Non-pigmented ciliary epithelial cell (primary cell): ENCODE data around the gene HEMK1.

ENCODE experiments used
- DNase-seq: peaks from one replicate; pipeline ENCODE4 v3.0.0-alpha.2; 2010; ENCODE audit warnings: low read depth

Gene HEMK1

DNA sequence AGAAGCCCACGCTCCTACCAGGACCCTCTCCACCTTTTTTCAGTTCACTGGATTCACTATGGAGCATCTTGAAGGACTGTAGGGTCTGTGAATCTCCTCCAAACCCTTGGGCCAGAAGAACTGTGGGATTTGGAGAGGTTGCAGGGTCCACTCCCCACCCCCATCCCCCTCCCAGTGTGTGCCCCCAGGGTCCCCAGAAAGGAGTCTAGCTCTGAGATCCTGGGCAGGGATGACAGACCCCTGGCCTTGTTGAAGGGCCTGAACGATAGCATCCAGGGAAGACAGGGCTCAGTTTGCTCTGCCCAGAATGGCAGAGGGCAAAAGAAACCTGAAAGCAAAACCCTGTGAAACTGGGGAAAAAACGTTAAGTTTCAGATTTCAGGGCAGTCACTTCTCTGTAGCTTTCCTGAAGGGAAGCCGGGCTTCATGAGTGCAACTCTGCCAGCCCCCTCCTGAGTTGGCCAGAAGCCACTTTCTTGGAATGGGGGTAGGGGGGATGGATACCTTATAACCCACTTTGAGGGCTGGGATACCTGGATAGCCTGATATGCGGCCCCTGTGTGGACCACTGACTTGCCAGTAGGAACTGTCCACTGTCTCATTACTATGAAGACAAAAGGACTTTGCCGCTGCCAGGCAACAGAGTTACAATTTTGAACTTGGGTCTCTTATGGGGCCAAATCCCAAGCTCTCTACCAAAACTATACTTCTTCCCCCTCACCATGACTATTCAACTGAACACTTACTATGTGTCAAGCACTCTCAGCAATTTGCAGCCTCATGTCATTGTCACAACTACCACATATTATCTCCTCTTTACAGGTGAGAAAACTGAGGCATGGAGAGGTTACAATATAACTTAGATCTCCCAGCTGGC, 43.9 kb downstream of the HEMK1 start:
- DNase-seq: no peak

DNA sequence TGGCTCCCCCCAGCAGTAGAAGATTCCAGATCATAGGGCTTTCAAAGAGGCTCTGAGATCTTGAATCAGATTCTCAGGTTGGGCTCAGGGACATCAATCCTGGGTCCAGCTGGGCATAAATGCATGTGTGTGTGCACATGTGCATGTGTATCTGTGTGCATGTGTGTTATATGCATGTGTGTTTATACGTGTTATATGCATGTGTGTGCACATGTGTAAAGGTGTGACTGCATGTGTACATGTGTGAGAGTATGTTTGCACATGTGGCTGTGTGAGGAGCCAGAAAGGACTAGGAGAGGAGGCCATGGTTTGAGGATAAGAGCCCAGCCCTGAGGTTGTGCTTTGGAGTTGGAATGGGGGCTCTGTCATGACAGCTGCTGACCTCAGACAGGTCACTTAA, 45.9 kb downstream of the HEMK1 start:
- DNase-seq: no peak

DNA sequence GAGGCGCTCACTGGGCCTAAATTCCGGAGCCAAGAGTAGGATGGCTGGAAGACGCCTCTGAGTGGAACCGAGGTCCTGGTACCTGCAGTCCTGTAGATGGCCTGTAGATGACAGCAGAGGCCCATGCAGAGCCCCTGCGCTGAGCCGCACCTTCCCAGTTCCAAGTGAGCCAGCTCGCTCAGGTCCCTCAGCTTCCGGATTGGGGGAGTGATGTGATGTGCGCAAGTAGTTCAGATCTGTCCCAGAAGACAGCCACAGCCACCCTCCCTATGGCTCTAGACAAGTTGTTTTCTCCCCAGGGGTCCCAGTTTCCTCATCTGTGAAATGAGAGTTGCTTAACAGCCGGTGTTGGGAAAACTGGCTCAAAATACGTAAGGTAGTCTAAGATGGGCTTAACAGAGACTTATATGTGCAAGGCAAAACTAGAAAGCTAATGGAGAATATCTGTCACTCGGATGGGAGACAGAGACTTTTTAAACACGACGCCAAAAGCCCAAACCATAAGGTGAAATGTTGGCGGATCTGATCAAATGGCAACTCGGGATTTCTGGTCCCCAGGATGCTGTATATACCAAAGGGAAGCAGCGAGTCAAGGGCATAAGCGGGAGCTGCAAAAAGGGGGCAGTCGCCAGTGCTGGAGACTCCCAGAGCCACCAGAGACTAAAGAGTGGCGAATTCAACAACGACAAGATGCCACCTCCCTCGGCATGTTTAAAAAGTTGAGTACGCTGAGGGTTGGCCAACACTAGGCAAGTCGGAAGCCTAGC, 46.9 kb downstream of the HEMK1 start:
- DNase-seq: peak; percentile 55

DNA sequence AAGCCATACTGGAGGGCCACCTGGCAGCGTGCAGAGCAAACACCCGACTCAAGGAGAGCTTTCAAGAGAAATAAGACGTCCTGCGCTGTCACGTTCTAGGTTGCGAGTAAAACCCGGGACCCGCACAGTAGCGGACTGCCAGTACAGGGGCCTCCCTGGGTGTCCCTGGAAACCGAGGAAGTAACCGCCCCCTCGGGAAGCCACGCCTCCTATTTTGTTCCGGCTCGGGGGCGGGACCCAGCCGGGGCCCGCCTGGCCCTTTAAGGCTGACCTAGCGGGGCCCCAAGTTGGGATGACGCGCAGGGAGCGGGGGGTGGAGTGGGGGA, 47.4 kb downstream of the HEMK1 start:
- DNase-seq: no peak

DNA sequence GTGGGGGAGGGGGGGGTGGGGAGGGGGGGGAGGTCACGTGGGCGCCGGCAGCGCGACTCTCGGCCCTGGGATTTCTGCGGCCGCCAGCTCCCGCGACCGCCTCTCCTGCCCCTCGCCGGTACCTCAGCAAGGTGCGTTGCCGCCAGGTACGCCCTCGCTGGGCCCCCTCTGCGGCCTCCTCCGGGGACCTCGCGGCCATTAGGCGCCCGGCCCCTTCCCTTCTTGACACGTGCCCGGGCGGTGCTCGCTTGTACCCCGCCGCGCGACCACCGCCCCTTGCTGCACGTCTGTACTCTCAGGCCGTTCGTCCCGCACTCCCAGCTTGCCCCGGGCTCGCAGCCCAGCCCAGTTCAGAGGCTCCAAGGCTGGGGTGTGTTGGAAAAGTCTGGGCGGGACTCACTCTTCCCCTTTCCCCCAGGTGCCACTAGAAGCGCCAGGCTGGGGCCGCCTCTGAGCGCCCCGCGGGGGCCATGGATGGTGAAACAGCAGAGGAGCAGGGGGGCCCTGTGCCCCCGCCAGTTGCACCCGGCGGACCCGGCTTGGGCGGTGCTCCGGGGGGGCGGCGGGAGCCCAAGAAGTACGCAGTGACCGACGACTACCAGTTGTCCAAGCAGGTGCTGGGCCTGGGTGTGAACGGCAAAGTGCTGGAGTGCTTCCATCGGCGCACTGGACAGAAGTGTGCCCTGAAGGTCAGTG, 47.9 kb downstream of the HEMK1 start, which contains the start of gene MAPKAPK3:
Gene MAPKAPK3 (plus strand): TSS at position 56 of the 696 bp plus-strand sequence. CDS start 415 bp downstream, at position 471.
- DNase-seq: no peak

DNA sequence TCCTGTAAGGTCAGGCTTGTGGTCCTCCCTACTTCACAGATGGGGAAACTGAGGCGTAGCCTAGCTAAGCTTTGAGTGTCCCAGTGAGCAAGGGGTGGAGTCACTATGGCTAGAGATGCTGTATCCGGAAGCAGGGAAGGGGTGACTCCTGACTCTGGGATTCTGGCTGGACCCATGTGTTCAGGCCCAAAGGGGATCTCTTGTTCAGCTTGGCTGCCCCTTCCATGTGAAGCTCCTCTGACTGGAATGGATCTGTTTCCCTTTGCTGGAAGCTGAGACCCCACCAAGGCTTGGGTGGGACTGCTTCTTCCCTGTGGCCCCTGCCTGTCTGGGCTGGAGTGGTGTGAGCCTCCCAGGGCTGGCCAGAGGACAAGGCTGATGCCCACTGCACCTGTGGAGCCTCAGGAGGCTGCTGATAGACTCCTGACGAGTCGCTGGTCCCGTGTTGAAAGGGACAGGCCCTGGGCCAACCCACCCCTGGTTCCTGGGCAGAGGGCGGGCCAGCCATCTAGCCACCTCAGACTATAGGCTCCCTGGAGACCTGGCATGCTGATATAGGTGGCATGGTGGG, 48.7 kb downstream of the HEMK1 start:
- no peak for DNase-seq

DNA sequence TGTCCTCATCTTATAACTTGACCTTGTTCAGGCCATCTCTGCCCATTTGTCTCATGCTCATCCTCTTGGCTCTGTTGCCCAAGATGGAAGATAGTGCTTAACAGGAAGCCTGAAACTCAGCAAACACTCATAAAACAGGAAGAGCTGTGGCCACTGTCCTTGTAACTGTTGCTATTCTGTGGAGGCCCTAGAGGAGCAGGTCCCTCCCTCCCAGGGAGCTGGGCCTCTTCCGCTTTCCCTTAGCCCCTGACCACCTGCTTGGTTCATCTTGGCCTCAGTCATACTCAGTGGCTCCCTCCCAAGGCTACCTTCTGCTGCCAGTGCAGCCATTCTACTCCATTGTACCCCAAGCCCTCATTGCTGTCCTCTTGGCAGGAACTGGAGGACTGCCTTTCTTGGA, 51.1 kb downstream of the HEMK1 start:
- no peak for DNase-seq

DNA sequence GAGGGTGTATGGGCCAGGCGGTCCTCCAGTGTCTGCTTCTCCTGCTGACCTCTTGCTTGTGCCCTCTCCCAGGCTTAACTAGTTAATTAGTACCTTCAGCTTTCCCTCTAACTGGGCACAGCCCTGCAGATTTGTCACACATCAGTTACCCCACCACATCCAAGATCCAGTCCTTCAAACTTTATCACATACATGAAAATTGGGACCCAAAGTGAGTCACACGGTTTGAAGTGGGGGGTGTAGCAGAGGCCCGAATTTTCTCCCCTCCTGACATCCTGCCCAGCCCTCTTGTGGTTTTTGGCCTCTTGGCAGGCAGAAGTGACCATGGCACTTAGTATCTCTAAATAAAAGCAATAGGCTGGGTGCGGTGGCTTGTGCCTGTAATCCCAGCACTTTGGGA, 51.5 kb downstream of the HEMK1 start:
- no peak for DNase-seq

DNA sequence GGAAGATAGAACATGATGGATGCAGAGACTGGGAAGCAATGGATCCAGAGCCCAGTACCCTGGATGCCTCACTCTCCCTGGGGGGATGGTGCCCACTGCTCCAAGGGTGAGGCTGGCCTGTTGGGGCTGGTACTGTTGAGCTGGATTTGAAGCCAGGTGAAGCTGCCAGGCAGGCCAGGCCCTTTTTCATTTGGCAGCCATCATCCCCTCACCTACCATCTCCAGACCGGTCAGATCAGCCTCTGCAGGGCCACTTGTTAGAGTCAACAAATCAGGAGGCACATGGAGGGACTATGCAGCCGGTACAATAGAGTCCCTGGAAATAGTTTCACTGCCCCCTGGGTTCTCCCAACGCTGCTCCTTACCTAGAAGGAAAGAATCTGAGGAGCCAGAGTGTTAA, 53.6 kb downstream of the HEMK1 start:
- no peak for DNase-seq

DNA sequence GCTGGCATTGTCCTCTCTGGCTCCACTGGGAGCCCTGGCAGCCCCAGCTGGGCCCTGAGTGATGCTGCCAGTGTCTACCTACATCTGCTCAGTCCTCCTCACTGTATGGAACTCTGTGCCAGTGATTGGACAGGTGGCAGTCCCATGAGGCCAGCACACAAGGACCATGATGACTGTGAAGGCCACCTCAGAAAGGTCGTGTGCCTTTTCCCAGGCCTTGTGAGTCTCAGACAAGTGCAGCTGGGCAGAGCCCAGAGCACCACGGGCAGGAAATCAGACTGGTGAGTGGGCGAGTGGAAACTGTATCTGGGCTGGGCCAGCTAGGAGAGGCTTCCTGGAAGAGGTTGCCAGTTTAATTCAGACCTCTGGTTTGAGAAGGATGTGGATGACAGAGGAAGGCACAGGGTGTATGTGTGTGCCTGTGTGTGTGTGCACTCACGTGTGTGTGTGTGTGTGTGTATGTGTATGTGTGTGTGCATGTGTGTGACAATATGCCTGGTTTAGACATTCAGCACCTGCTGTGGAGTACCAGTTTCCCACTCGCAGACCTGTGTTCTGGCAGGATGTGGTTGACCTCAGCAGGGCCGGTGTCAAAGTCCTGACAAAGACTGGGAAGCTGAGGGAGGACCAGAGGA, 54.6 kb downstream of the HEMK1 start:
- no peak for DNase-seq

DNA sequence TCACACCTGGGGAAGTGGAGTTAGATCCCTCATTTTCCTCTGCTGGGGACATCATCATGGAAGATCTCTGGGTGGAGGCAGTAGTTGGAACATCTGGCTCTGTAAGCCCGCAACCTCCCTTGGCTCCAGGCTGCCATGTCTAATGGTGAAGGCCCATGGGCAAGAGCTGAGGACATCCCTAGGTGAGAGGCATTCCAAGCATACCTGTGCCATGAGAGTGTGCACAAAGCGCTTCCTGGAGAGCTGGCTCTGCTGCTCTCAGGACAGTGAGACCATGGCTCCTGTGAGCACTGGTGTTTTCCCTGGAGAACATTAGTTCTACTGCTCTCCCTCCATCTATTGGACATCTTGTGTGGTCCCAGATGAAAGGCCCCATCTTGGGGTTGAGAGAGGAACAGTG, 55.3 kb downstream of the HEMK1 start:
- DNase-seq: no peak

DNA sequence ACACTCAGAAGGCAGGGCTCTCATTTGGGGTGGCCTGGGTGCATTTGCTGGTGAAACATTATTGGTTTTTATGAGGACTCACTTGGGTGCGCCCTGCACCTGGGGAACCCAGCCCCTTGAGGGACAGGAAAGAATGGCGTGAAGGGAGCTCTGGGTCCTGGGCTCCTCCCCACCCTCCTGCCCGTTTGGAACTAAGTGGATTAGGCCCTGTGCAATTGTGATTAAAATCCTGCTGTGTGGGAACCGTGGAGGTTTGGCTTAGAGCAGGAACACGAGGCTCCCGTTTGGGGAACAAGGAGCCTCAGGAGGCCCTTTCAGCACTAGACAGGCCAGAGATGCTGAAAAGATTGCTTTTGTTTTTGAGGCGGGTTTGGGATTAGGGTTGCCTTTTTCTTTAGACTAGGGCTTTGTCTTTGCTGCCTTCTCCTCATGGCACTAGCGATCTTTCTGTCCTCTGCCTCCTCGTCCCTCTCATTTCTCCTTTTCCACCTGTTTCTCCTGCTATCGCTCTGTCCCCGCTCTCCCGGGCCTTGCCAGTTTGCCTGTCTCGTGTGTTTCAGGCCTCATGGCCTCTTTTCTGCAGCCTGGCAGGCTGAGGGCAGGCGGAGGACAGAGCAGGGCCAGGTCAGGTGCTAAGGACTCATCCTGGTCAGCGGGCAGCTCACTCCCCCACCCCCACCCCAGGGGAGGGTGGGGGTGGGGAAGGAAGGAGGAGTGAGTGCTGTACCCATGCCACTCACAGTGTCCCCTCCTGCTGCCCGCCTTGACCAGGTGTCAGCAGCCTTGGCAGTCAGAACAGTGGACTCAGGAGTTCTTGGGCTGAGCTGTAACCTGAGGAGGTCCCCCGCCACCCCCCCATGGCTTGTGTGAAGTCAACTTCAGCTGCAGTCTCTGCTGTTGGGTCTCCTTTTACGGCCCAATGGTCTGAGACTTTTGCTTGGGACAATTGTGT, 56.2 kb downstream of the HEMK1 start:
- no peak for DNase-seq

DNA sequence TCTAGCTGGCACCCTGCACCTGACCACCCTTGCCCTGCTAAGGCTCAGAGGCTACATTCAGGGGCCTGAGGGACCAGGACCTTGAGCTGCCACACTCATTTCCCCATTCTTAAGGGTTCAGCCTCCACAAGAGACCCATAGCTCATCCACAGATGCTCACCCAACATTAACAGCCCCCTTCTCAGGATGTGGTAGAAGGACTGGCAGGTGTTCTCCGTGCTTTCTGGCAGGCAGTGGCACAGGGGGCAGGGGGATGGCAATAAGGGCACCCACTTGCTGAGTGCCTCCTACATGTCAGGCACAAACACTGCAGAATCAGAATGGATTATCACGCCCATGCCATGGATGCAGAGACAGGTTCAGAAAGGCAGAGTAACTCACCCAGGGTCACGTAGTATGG, 57.1 kb downstream of the HEMK1 start:
- DNase-seq: no peak

DNA sequence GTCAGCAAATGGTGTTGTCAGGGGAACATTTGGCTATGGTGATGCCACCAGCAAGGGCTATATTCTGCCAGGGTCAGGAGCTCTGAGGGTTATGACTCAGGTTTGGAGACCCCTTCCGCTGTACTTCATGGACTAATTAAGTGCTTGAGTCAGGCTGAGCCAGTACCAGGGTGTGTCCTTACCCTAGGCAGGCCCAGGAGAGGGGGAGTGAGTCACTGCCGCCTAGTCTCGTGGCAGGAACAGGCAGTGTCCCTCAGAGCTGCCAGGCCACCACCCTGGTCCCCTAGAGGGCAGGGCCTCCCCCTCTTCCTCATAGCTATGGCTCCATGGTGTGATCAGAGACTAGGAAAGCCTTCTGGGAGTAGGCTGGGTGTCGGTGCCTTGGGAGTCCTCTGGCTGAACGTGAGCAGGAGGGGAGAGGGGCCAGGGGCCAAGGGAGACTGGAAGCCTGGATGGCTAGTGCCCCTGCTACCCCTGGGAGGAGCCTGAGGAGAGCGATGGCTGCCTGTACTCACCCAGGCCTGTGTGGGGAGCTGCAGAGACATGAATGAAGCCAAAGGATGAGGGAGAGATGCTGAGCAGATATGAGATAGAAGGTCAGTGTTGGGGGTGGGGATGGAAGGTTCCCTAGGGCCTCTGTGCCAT, 58.2 kb downstream of the HEMK1 start:
- no peak for DNase-seq

DNA sequence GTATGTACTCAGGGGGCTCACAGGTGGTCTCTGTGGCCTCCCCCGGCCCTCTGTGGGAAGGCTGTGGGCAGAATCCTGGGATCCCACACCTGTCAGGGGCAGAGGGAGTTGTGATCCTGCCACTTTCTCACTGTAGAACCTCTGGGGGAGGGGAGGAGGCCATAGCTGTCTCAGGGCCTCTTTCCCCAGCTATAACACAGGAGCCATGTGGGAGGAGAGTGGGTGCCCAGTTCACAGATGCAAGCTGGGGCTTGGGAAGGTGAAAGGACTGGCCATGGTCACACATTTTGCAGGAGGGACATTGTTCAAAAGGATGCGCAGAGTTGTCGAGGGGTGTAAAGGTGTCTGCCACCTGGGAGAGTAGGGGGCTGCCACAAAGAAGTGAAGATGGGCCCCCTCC, 59.3 kb downstream of the HEMK1 start:
- no peak for DNase-seq

DNA sequence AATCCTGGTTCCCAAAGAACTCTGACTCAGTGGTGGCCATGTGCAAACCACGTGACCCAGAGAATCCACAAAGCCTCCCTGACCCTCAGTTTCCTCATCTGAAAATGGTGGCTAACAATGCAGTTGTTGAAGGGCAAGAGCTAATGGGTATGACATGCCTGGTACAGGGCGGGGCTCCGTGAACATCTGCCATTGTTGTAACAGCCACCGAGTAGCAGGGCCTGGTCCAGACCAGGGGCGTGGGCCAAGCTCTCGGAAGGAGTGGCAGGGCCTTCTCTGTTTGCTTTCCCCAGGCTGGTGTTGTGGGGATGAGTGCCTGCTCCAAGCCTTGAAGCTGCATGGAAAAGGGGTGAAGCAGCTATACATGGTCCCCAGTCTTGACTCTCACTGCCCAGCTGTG, 61.1 kb downstream of the HEMK1 start:
- DNase-seq: no peak

DNA sequence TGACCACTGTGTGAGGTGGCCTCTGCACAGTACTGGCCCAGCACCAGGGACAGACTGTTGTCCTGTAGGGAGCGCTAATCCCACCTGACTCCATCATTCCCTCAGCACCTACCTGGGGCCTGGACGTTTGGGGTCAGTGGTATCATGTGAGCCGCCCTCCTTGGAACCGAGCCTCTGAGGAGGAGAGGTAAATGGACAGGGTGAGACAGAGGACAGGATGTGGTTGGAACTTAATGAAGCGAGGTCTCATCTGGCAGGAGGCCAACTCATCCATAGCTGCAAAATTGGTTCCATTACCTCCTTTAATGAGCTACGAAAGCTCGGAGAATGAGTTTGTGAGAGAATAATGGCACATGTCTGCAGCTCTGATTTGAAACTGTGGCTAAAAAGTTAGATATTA, 61.6 kb downstream of the HEMK1 start:
- DNase-seq: no peak

DNA sequence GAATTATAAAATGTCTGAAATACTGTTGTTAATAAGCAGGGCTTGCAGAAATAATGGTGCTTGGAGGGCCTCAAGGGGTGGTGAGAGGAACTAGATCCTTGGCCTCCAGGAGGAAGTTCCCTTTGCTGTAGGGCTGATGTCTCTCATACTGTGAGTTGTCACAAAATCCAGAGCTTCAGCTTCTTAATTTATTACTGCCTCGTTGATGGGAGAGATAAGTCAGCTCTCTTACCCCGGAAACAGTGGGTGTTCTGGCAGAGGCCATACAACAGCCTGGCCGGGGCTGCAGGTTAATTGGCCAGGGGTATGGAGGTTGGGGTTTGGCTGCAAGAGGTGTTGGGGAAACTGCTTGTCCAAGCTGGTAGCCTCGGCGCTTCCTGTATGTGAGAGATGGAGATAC, 63.1 kb downstream of the HEMK1 start:
- no peak for DNase-seq

DNA sequence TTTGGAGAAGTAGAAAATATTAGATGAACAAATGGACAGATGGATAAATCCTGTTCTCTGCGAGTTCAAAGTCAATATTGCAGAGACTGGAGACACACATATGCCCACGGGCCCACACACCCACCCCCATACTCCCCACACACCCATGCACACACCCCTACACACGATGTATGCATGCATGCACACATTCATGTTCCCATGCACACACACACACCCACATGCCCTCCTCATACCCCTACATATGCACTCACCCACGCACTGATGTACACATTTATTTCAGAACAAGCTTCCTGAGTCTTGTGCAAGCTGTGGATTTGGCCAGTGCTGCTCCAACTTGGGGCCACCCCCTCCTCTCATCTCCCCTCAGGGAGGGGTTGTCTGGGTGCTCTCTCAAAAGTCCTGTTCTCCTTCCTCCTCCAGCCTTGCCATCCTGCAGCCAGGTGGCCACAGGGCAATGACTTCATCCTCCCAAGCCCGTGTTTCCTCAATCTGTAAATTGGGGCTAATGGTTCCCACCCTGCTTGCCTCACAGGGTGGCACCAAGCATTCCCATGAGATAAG, 64.0 kb downstream of the HEMK1 start:
- no peak for DNase-seq

DNA sequence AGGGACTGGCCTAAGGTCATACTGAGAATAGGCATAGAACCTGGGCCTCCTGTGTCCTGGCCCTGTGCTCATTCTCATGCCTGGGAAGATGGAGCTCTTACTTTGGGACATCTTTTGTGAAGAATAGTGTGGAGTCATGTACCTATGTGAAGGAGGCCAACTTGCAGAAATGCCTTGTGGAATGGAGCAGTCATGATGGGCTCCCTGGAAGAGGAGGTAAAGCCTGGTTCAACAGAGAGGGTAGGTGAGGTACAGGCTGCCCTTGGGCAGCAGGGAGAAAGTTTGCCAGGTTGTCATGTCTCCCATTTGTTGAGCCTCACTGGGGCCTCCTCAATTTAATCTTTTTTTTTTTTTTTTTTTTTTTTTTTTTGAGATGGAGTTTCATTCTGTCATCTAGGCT, 65.7 kb downstream of the HEMK1 start:
- no peak for DNase-seq
